Mammary epithelial cell (primary cell): Measurements from ENCODE around the gene RACK1.

Experiments used
- CTCF ChIP-seq, 2 donors: IDR thresholded peaks in 1 of 2; conservative IDR thresholded peaks in 1 of 2; 2 replicates each; pipeline ENCODE4 v1.5.1; 2011 to 2012; ENCODE audit warnings: inconsistent platforms in 2 of 2, low read length in 2 of 2, mild to moderate bottlenecking in 2 of 2, control low read depth in 1 of 2, low read depth in 1 of 2; ENCODE audit not compliant: insufficient read depth in 1 of 2; ENCODE audit errors: extremely low read depth in 1 of 2
- EZH2 ChIP-seq: IDR thresholded peaks from 2 replicates; pipeline ENCODE4 v1.6.1; 2012; ENCODE audit warnings: low read length, inconsistent platforms, borderline replicate concordance

GRCh38 chr5:181222630-181223057 is 21.1 kb downstream of the RACK1 start:
- no peak for TF ChIP-seq CTCF (conservative IDR thresholded peaks at IDR 0.05 in 1 of 2, IDR thresholded peaks at IDR 0.05 in 1 of 2; ENCODE audit: extremely low read depth in 1 of 2, insufficient read depth in 1 of 2, low read depth in 1 of 2, low read length in 2 of 2)
- TF ChIP-seq EZH2: no peak
